Heart left ventricle (tissue), 13 donors: Measurements from ENCODE around the gene PILRA.

ENCODE experiments used
- POLR2A ChIP-seq, 2 donors: fragments of 450-650 bp; IDR thresholded peaks; one replicate each; pipeline ENCODE4 v1.6.1; 2017; ENCODE audit warnings: antibody characterized with exemption in 2 of 2, mild to moderate bottlenecking in 2 of 2, moderate library complexity in 2 of 2
- TF ChIP-seq, protein P1 (sequence below), 12 donors: fragments of 200-600 bp; sonication (generic) in 4 of 12; IDR thresholded peaks; one replicate each; pipeline versions ENCODE4 v1.5.0 to v1.8.0; 2018 to 2022; ENCODE audit warnings: antibody characterized with exemption in 12 of 12, mild to moderate bottlenecking in 5 of 12
- donor health status: ischemic (EF 13 %, LVEDD 7.1; RV severe dilation, severe dysfunction).
- donor health status: DM: no; HTN: yes; CAD: no.
- donor health status: DM: no; HTN: no; CAD: no.
- donor health status: ischemic (EF 25% LVEDD 6.9; RV normal size, moderate dysfunction).
- donor health status: ischemic (EF 25% LVEDD 5.7; RV mildly dilated, moderate dysfunction).
- donor health status: ischemic (EF 35%, LVEDD 5.7; RV mildly dilated, moderate dysfunction).
- donor health status: nonischemic (EF 11% LVEDD 7.7; RV severe dilation, severe dysfunction).
- donor health status: DM: yes; HTN: yes; CAD: no.
- donor health status: PGD.
- donor health status: ischemic (EF 29% LVEDD 5.4; RV normal size, mild dysfunction).
- donor health status: nonischemic (EF 23%, LVEDD 6.1; RV moderate dilation, normal function).

DNA sequence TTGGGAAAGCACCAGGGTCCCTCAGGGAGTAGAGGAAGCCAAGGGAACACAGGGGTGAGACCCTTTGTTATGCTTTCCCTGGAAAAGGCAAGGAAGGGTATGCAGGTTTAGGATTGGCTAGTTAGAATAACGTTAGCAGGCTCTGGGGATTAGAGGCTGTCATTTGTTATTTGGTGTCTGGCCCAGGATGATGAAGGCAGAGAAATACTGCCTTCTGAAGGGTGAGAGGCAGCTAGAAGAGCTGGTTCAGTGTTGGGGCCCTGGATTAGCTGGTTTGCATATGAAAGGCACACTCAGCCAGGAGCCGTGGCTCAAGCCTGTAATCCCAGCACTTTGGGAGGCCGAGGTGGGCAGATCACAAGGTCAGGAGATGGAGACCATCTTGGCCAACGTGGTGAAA is 3.0 kb upstream of the PILRA start:
- TF ChIP-seq, protein P1, sequence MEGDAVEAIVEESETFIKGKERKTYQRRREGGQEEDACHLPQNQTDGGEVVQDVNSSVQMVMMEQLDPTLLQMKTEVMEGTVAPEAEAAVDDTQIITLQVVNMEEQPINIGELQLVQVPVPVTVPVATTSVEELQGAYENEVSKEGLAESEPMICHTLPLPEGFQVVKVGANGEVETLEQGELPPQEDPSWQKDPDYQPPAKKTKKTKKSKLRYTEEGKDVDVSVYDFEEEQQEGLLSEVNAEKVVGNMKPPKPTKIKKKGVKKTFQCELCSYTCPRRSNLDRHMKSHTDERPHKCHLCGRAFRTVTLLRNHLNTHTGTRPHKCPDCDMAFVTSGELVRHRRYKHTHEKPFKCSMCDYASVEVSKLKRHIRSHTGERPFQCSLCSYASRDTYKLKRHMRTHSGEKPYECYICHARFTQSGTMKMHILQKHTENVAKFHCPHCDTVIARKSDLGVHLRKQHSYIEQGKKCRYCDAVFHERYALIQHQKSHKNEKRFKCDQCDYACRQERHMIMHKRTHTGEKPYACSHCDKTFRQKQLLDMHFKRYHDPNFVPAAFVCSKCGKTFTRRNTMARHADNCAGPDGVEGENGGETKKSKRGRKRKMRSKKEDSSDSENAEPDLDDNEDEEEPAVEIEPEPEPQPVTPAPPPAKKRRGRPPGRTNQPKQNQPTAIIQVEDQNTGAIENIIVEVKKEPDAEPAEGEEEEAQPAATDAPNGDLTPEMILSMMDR (IDR thresholded peaks at IDR 0.05): no peak
- TF ChIP-seq POLR2A (IDR thresholded peaks at IDR 0.05): no peak
